ENCODE measurements around the gene SLC12A4.
"Not testable (repeated sequence)": the region's sequence is repeated elsewhere in the genome, so short reads cannot be mapped to it uniquely, and the experiment has no call there.

SLC12A4 gene

DNA sequence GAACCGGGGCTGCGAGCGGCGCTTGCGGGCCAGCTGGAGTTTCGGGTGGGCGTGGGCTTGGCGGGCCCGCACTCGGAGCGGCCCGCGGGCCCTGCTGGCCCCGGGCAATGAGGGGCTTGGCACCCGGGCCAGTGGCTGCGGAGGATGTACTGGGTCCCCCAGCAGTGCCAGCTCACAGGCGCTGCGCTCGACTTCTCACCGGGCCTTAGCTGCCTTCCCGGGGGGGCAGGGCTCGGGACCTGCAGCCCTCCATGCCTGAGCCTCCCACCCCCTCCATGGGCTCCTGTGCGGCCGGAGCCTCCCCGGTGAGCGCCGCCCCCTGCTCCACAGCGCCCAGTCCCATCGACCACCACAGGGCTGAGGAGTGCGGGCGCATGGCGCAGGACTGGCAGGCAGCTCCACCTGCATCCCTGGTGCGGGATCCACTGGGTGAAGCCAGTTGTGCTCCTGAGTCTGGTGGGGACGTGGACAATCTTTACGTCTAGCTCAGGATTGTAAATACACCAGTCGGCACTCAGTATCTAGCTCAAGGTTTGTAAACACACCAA is 29.9 kb upstream of the SLC12A4 start:
- H3K27me3 ChIP-seq (replicated peaks; ENCODE audit: control insufficient read depth, insufficient read depth, low read length); H3K9ac ChIP-seq (ENCODE audit: low read length); H3K9me3 ChIP-seq (ENCODE audit: control insufficient read depth, low read length); H3K4me3 ChIP-seq (ENCODE audit: low read length); H3K4me1 ChIP-seq (ENCODE audit: control insufficient read depth, insufficient read depth, low read length); DNase-seq (ENCODE audit: low read depth); H3K36me3 ChIP-seq (ENCODE audit: control insufficient read depth, insufficient read depth, low read length, severe bottlenecking): not testable (repeated sequence)

DNA sequence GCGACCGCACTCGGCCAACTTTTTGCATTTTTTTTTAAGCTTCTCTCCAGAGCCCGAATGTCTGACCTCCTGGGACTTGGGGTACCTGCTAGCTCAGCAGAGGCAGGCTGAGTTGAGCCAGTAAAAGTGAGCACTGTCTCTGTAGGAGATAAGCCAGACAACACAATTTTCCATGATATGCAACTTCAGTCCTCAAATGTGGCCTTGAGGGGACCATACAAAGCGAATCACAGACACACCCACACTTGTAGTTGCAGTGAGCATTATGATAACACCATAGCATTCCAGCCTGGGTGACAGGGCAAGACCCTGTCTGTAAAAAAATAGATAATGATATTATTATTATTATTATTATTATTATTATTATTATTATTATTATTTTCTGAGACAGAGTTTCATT is 28.2 kb upstream of the SLC12A4 start:
- H3K27me3 ChIP-seq (replicated peaks; ENCODE audit: control insufficient read depth, insufficient read depth, low read length): peaks cover 10% of the 10 kb centered on the region
- H3K4me3 ChIP-seq (ENCODE audit: low read length): no peak overlapping the region
- H3K4me1 ChIP-seq (ENCODE audit: control insufficient read depth, insufficient read depth, low read length): peaks cover 4% of the 10 kb centered on the region
- H3K36me3 ChIP-seq (ENCODE audit: control insufficient read depth, insufficient read depth, low read length, severe bottlenecking): no peaks in the 10 kb centered on the region
- no peak overlapping the region for H3K9ac ChIP-seq (ENCODE audit: low read length)
- DNase-seq (ENCODE audit: low read depth): no peak
- H3K9me3 ChIP-seq (ENCODE audit: control insufficient read depth, low read length): no peaks in the 10 kb centered on the region

DNA sequence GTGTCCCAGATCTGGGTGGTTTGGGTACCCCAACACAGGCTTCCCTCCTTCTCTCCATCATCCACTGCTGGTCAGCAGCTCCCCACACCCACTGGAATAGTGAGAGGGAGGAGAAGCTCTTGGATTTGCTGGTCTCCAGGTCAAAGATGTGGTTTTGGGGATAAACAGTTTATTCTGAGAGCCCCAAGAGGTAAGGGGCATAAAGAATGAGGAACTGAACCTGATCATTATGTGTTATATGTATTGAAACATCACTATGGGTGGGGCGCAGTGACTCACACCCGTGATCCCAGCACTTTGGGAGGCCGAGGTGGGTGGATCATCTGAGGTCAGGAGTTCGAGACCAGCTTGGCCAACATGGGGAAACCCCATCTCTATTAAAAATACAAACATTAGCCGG is 27.0 kb upstream of the SLC12A4 start:
- H3K36me3 ChIP-seq (ENCODE audit: control insufficient read depth, insufficient read depth, low read length, severe bottlenecking): no peaks in the 10 kb centered on the region
- H3K9ac ChIP-seq (ENCODE audit: low read length): no peak overlapping the region
- peaks cover 4% of the 10 kb centered on the region for H3K4me1 ChIP-seq (ENCODE audit: control insufficient read depth, insufficient read depth, low read length)
- H3K4me3 ChIP-seq (ENCODE audit: low read length): no peak overlapping the region
- no peak for DNase-seq (ENCODE audit: low read depth)
- no peaks in the 10 kb centered on the region for H3K9me3 ChIP-seq (ENCODE audit: control insufficient read depth, low read length)
- H3K27me3 ChIP-seq (replicated peaks; ENCODE audit: control insufficient read depth, insufficient read depth, low read length): peaks cover 10% of the 10 kb centered on the region

DNA sequence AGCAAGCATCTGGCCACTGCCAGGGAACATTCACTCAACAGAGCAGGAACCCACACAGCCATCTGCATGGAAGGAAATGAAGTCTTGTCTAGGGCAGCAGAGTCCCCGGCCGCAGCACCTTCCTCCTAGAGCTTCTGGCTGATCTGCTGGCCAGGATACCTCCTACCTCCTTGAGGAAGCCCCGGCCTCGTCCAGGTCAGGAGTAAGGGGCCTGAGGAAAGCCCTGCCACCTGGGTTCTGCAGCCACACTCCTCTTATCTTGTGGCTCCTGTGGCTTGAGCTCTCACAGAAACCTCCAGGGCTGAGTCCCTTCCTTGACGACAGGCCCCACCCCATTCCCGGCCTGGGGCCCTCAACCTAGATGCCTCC is 25.6 kb upstream of the SLC12A4 start:
- H3K27me3 ChIP-seq (replicated peaks; ENCODE audit: control insufficient read depth, insufficient read depth, low read length); H3K9me3 ChIP-seq (ENCODE audit: control insufficient read depth, low read length); H3K4me3 ChIP-seq (ENCODE audit: low read length); H3K4me1 ChIP-seq (ENCODE audit: control insufficient read depth, insufficient read depth, low read length); H3K9ac ChIP-seq (ENCODE audit: low read length); H3K36me3 ChIP-seq (ENCODE audit: control insufficient read depth, insufficient read depth, low read length, severe bottlenecking); DNase-seq (ENCODE audit: low read depth): not testable (repeated sequence)

DNA sequence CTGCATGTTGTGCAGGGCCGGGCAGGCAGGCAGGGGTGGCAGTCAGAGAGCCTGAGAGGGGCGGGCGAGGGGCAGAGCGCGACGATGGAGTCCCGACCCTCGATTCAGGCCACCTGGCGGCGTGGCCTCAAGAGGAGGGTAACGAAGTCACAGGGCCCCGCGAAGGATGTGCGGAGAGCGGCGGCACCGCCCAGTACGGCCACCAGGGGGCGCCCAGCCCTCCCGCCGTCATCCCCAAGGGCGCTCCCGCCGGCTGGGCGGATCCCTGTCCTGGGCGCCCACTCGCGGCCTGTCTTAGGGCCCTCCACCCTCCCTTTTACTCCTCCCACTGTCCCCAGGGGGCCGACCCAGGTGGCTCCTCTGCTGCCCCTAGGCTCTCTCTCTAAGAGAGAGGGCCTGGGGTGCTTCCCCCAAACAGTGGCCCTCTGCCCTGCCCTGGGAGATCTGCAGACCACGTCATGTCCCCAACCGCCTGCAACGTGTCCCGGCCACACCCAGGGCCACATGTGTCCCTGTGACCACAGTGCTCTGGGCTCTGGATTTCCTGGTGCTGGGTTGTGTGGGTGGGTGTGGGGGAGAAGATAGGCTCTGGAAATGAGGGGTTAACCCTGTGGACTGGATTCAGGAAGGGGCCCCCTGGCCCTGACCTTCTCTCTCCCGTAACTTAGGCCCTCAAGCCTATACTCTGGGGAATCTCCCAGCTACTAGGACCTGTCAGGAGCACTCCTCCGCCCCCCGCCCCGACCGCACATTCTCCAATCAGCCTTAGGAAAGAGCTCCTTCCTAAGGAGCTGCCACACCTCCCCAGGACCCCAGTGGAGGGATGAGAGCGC is 25.0 kb upstream of the SLC12A4 start:
- Histone ChIP-seq H3K4me1 (ENCODE audit: control insufficient read depth, insufficient read depth, low read length) (peaks cover 4% of the 10 kb centered on the region), H3K9ac (ENCODE audit: low read length) (peak overlapping the region; percentile 72)
- DNase-seq (ENCODE audit: low read depth): peak; percentile 86

DNA sequence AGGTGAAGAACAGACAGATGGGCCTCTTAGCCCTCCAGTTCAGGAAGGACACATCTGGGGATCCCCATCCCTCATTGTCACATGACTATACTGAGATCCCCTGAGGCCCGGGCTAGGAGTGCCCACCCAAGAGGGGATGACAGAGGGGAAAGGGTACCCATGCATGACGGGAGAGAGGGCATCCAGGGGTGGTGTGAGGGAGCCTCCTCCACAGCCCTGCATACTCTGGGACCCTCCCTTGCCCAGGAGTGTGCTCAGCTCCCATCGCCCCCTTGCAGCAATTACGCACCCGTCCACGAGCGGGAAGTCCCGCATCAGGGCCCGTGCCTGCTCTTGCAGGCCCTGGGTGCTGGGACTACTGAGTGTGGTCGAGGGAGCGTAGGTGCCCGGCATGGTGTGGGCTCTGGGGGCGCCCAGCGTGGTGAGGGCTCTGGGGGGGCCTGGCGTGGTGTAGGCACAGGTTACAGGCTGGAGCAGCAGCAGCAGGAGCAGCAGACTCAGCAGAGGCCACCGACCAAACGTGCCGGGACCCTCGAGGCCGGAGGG is 24.3 kb upstream of the SLC12A4 start:
- H3K9ac ChIP-seq (ENCODE audit: low read length): no peak overlapping the region
- no peak overlapping the region for H3K4me3 ChIP-seq (ENCODE audit: low read length)
- no peaks in the 10 kb centered on the region for H3K9me3 ChIP-seq (ENCODE audit: control insufficient read depth, low read length)
- H3K27me3 ChIP-seq (replicated peaks; ENCODE audit: control insufficient read depth, insufficient read depth, low read length): peaks cover 10% of the 10 kb centered on the region
- H3K36me3 ChIP-seq (ENCODE audit: control insufficient read depth, insufficient read depth, low read length, severe bottlenecking): no peaks in the 10 kb centered on the region
- H3K4me1 ChIP-seq (ENCODE audit: control insufficient read depth, insufficient read depth, low read length): peaks cover 4% of the 10 kb centered on the region
- DNase-seq (ENCODE audit: low read depth): no peak

More for the DNA sequence above, 25.0 kb upstream of the SLC12A4 start:
- H3K9me3 ChIP-seq (ENCODE audit: control insufficient read depth, low read length): no peaks in the 10 kb centered on the region
- peak overlapping the region; percentile 67 for H3K4me3 ChIP-seq (ENCODE audit: low read length)
- H3K36me3 ChIP-seq (ENCODE audit: control insufficient read depth, insufficient read depth, low read length, severe bottlenecking): no peaks in the 10 kb centered on the region
- H3K27me3 ChIP-seq (replicated peaks; ENCODE audit: control insufficient read depth, insufficient read depth, low read length): peaks cover 10% of the 10 kb centered on the region

DNA sequence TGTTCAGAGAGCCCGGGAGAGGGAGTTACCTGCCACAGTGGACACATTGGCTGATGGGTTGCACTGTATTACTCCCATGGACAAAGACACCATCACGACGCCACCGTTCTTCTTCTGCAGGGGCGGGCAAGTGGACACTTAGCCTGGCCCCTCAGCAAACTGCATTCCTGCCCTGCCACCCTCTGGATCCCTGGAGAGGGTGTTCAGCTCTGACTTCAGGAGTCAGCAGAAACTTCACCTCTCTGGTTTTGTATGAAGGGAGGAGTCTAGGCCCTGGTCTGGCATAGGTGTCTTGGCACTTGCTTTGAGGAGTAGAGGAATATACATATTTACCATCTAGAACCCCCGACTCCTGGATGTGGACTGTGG is 21.6 kb upstream of the SLC12A4 start:
- H3K36me3 ChIP-seq (ENCODE audit: control insufficient read depth, insufficient read depth, low read length, severe bottlenecking): no peaks in the 10 kb centered on the region
- no peak overlapping the region for H3K4me3 ChIP-seq (ENCODE audit: low read length)
- DNase-seq (ENCODE audit: low read depth): no peak
- no peaks in the 10 kb centered on the region for H3K9me3 ChIP-seq (ENCODE audit: control insufficient read depth, low read length)
- H3K9ac ChIP-seq (ENCODE audit: low read length): no peak overlapping the region
- H3K4me1 ChIP-seq (ENCODE audit: control insufficient read depth, insufficient read depth, low read length): peaks cover 10% of the 10 kb centered on the region
- peaks cover 10% of the 10 kb centered on the region for H3K27me3 ChIP-seq (replicated peaks; ENCODE audit: control insufficient read depth, insufficient read depth, low read length)

DNA sequence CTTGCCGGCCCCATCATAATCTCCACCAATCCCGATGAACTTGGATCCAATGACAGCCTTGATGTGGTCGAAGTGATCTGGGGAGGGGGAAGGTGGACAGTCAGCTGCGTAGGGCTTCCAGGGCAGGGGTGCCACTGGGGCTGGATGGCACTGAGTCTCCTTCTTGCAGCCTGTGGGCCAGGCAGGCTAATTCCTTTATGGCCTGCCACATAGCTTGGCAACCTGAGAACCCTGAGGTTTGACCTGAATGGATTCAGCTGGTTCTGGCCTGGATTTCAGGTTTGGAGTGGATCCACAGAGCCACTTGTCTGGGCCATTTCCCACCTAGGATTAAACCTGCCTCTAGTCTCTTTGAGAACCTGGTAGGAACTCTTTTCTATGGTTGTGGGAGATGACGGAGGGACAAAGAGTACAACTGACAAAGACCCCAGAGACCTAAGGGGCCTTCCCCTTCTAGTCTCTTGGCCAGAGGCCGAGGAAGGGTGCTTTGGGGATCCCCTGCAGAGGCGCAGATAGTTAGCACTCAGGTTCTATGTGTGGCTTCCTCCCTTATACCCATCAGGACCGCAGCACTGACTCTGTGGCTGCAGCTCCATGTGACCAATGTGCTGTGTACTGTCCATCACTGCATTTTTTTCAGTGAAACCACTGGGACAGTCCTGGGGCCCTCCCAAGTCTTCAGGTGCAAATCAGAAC is 21.0 kb upstream of the SLC12A4 start:
- Histone ChIP-seq H3K4me3 (ENCODE audit: low read length) (no peak overlapping the region), H3K4me1 (ENCODE audit: control insufficient read depth, insufficient read depth, low read length) (peaks cover 10% of the 10 kb centered on the region), H3K9me3 (ENCODE audit: control insufficient read depth, low read length) (no peaks in the 10 kb centered on the region), H3K9ac (ENCODE audit: low read length) (no peak overlapping the region), H3K27me3 (replicated peaks; ENCODE audit: control insufficient read depth, insufficient read depth, low read length) (peaks cover 10% of the 10 kb centered on the region), H3K36me3 (ENCODE audit: control insufficient read depth, insufficient read depth, low read length, severe bottlenecking) (no peaks in the 10 kb centered on the region)
- DNase-seq (ENCODE audit: low read depth): no peak

DNA sequence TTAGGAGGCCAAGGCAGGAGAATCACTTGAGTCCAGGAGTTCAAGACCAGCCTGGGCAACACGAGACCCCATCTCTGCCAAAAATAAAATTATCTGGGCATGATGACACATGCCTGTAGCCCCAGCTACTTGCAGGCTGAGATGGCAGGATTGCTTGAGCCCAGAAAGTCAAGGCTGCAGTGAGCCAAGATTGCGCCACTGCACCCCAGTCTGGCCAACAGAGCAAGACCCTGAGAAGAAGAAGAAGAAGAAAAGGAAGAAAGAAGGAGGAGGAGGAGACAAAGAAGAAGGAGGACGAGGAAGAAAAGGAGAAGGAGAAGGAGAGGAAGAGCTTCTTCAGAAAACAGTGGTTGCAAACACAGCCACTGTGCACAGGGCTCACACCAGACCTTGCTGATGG is 20.2 kb upstream of the SLC12A4 start:
- H3K9me3 ChIP-seq (ENCODE audit: control insufficient read depth, low read length): no peaks in the 10 kb centered on the region
- no peak overlapping the region for H3K4me3 ChIP-seq (ENCODE audit: low read length)
- H3K4me1 ChIP-seq (ENCODE audit: control insufficient read depth, insufficient read depth, low read length): peaks cover 9% of the 10 kb centered on the region
- H3K9ac ChIP-seq (ENCODE audit: low read length): no peak overlapping the region
- no peak for DNase-seq (ENCODE audit: low read depth)
- no peaks in the 10 kb centered on the region for H3K36me3 ChIP-seq (ENCODE audit: control insufficient read depth, insufficient read depth, low read length, severe bottlenecking)
- H3K27me3 ChIP-seq (replicated peaks; ENCODE audit: control insufficient read depth, insufficient read depth, low read length): peaks cover 12% of the 10 kb centered on the region

DNA sequence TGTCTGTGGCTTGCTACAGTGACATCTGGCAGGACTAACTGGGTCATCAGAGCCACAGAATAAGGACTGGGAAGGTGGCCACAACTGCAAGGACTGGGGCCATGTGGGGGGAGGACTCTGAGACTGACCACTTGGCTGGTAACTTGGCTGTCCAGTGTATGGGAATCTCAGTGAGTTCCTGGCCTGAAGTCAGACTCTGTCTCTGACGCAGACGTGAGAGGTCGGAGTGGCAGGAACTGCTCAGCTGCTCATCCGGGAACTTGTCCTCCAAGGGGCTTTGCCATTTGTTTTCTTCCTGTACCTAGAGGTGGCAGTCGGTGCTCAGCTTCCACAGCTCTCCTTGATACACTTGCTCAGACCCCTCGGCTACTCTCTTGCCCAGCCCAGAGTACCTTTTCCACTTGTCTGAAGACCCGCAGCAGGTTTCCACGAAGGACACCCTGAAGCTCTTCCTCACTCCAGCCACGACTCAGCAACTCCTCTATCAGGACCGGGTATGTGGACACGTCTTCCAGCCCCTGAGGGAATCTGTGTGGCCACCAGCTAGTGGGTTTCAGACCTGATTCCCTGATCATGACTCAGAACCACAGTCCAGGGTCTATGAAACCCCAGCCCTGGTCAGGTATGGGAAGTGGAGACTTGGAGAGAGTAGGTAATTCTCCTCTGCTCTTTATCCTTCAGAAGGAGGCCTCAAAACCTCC is 19.2 kb upstream of the SLC12A4 start:
- H3K9ac ChIP-seq (ENCODE audit: low read length): no peak overlapping the region
- H3K36me3 ChIP-seq (ENCODE audit: control insufficient read depth, insufficient read depth, low read length, severe bottlenecking): no peaks in the 10 kb centered on the region
- H3K9me3 ChIP-seq (ENCODE audit: control insufficient read depth, low read length): no peaks in the 10 kb centered on the region
- peaks cover 6% of the 10 kb centered on the region for H3K4me1 ChIP-seq (ENCODE audit: control insufficient read depth, insufficient read depth, low read length)
- DNase-seq (ENCODE audit: low read depth): no peak
- H3K27me3 ChIP-seq (replicated peaks; ENCODE audit: control insufficient read depth, insufficient read depth, low read length): peaks cover 13% of the 10 kb centered on the region
- no peak overlapping the region for H3K4me3 ChIP-seq (ENCODE audit: low read length)

DNA sequence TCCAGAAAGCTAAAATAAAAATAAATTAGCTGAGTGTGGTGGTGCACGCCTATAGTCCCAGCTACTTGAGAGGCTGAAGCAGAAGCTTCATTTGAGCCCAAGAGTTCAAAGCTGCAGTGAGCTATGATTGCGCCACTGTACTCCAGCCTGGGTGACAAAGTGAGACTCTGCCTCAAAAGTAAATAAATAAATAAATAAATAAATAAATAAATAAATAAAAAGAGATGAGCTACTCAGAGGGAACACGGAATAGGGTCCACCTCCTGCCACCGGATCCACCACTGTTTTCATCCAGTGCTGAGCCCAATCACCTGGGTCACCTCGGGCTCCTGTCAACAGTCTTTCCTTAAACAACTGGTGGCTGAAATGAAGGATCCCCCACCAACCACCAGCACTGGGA is 18.5 kb upstream of the SLC12A4 start:
- peaks cover 7% of the 10 kb centered on the region for H3K27me3 ChIP-seq (replicated peaks; ENCODE audit: control insufficient read depth, insufficient read depth, low read length)
- DNase-seq (ENCODE audit: low read depth): no peak

More for the DNA sequence above, 18.5 kb upstream of the SLC12A4 start:
- H3K36me3 ChIP-seq (ENCODE audit: control insufficient read depth, insufficient read depth, low read length, severe bottlenecking): no peaks in the 10 kb centered on the region
- H3K4me3 ChIP-seq (ENCODE audit: low read length): no peak overlapping the region
- H3K9ac ChIP-seq (ENCODE audit: low read length): no peak overlapping the region
- no peaks in the 10 kb centered on the region for H3K9me3 ChIP-seq (ENCODE audit: control insufficient read depth, low read length)
- peaks cover 6% of the 10 kb centered on the region for H3K4me1 ChIP-seq (ENCODE audit: control insufficient read depth, insufficient read depth, low read length)
